Measurements from ENCODE around the gene RBM38. TPM values are rescaled to one million over a fixed set of nuclear protein-coding genes. Genes with fewer than 3 reads are reported as not detected.

Gene RBM38
- total RNA-seq, 1 experiment from 2014 or later = 16.1 TPM

GRCh38 chr20:57451431-57451794 is 60.2 kb downstream of the RBM38 start:
- no peak for DNase-seq (ENCODE audit: low read depth)

- no peak for DNase-seq (ENCODE audit: low read depth)
Measured at GRCh38 chr20:57451795-57452661, 60.8 kb downstream of the RBM38 start.

GRCh38 chr20:57455386-57455785 is 64.2 kb downstream of the RBM38 start:
- DNase-seq (ENCODE audit: low read depth) = no peak

GRCh38 chr20:57456116-57456515 is 64.9 kb downstream of the RBM38 start:
- no peak for DNase-seq (ENCODE audit: low read depth)

- peak; percentile 19 for DNase-seq (ENCODE audit: low read depth)
Measured at GRCh38 chr20:57457243-57458095, 66.3 kb downstream of the RBM38 start.

- peak; percentile 24 for DNase-seq (ENCODE audit: low read depth)
Measured at GRCh38 chr20:57458400-57459160, 67.4 kb downstream of the RBM38 start.

Other genes with a start within 250 kb of the RBM38 start
- gene BMP7, start 124.8 kb upstream of the RBM38 start, total RNA-seq (2014; rRNA removed; shearing (Covaris generic)) = 0.02 and 0.22 TPM in 2 replicates
- not detected in 2 replicates for gene SPO11, start 61.6 kb upstream of the RBM38 start, total RNA-seq (2014; rRNA removed; shearing (Covaris generic))
- gene RAE1, start 40.1 kb upstream of the RBM38 start, total RNA-seq (2014; rRNA removed; shearing (Covaris generic)) = 69.8 and 94.2 TPM in 2 replicates
- not detected in 2 replicates for gene CTCFL, start 133.7 kb downstream of the RBM38 start, total RNA-seq (2014; rRNA removed; shearing (Covaris generic))
- gene PCK1, start 169.7 kb downstream of the RBM38 start, total RNA-seq (2014; rRNA removed; shearing (Covaris generic)) = not detected in 2 replicates
- gene ZBP1, start 229.0 kb downstream of the RBM38 start, total RNA-seq (2014; rRNA removed; shearing (Covaris generic)) = 3.0 and 5.2 TPM in 2 replicates